Mucosa of descending colon (tissue), 3 donors: ENCODE measurements around the gene RNF6. TPM values are rescaled to one million over a fixed set of nuclear protein-coding genes. Genes with fewer than 3 reads are reported as not detected.

ENCODE experiments used
- ATAC-seq: fragments of 200-7000 bp; cut with Tn5 transposase; one replicate; pipeline ENCODE4 v1.9.1; 2020; ENCODE audit warnings: mild to moderate bottlenecking, moderate library complexity
- DNase-seq, 3 donors: peaks; one replicate each; pipeline ENCODE4 v3.0.0-alpha.2; 2020
- H3K36me3 ChIP-seq: fragments of 200-600 bp; one replicate; pipeline ENCODE4 v1.8.0; 2021; ENCODE audit warnings: low read depth, mild to moderate bottlenecking
- H3K4me1 ChIP-seq: fragments of 200-600 bp; one replicate; pipeline ENCODE4 v1.8.0; 2021; ENCODE audit warnings: low read depth, mild to moderate bottlenecking
- H3K4me3 ChIP-seq: fragments of 200-600 bp; one replicate; pipeline ENCODE4 v1.8.0; 2021; ENCODE audit warnings: mild to moderate bottlenecking
- H3K9me3 ChIP-seq: fragments of 200-600 bp; one replicate; pipeline ENCODE4 v1.8.0; 2021; ENCODE audit warnings: mild to moderate bottlenecking
- CTCF ChIP-seq: fragments of 200-600 bp; IDR thresholded peaks from one replicate; pipeline ENCODE4 v1.8.0; 2022; ENCODE audit warnings: antibody characterized with exemption, mild to moderate bottlenecking
- intact Hi-C, 2 donors: fragments of 100-400 bp; cut with DNase I in 1 of 2; cut with micrococcal nuclease in 1 of 2; formaldehyde crosslinking; loops; one replicate each; pipeline versions ENCODE4 v1.11.0 to v1.11.1; 2022; cut with DNase I, micrococcal nuclease
- total RNA-seq, 3 donors: library from RNA; stranded (reverse); fragmentation: NEBNext Ultra II Directional in 2 of 3; extraction: Animal tissue kit (Norgen Biotek cat#: 25700) in 2 of 3; gene quantifications; one replicate each; pipeline versions ENCODE4 v1.2.1 to v1.2.4, GENCODE V29; 2021 to 2023
- donor health status: DM: no; HTN: no; CAD: no; lungs with moderate emphysema.
- donor health status: DM: no; HTN: no; CAD: no.
- donor health status: DM: no; HTN: yes; CAD: no.

Gene RNF6
- total RNA-seq, 3 donors from 2014 or later: 35.4 to 41.6 (median 35.8) TPM

- Histone ChIP-seq H3K4me1 (no peaks in the 10 kb centered on the region), H3K4me3 (no peak overlapping the region), H3K36me3 (no peaks in the 10 kb centered on the region), H3K9me3 (no peaks in the 10 kb centered on the region)
- intact Hi-C loops: no loop called here
- no peak for TF ChIP-seq CTCF
- no peak for ATAC-seq
- DNase-seq: no peak
These were observed 58.3 kb downstream of the RNF6 start for GRCh38 chr13:26163812-26164211.

Other genes starting within 250 kb of the RNF6 start
- under 1 TPM; 0.26 to 0.43 (median 0.32) TPM for gene SHISA2, start 170.3 kb downstream of the RNF6 start, total RNA-seq
- 10 to 100 TPM; 20.4 to 45.1 (median 20.4) TPM for gene CDK8, start 31.8 kb upstream of the RNF6 start, total RNA-seq